Vagina (tissue), 2 donors: ENCODE measurements around the gene GANAB. TPM values are rescaled to one million over a fixed set of nuclear protein-coding genes. Genes with fewer than 3 reads are reported as not detected.
A peak's percentile ranks its signal among the peaks of the same experiment; 100 is the strongest.

Experiments
- DNase-seq, 2 donors: peaks; one replicate each; pipeline ENCODE4 v3.0.0-alpha.2; 2017; ENCODE audit errors: extremely low spot score in 2 of 2
- H3K27ac ChIP-seq: fragments of 200-600 bp; sonication (generic); one replicate; pipeline ENCODE4 v1.5.1; 2019
- H3K27me3 ChIP-seq: fragments of 200-600 bp; sonication (generic); one replicate; pipeline ENCODE4 v1.5.1; 2019
- H3K36me3 ChIP-seq, 2 donors: fragments of 200-600 bp; sonication (generic); one replicate each; pipeline ENCODE4 v1.5.1; 2017 to 2019
- H3K4me1 ChIP-seq: fragments of 200-600 bp; sonication (generic); one replicate; pipeline ENCODE4 v1.5.1; 2019
- H3K4me3 ChIP-seq, 2 donors: fragments of 200-600 bp; sonication (generic); 1 replicate in 1 of 2; 2 replicates in 1 of 2; pipeline ENCODE4 v1.5.1; 2016 to 2019
- H3K9me3 ChIP-seq: fragments of 200-600 bp; sonication (generic); one replicate; pipeline ENCODE4 v1.5.1; 2019
- POLR2A ChIP-seq, 2 donors: fragments of 450-650 bp; IDR thresholded peaks; one replicate each; pipeline ENCODE4 v1.6.1; 2017; ENCODE audit warnings: antibody characterized with exemption in 2 of 2, mild to moderate bottlenecking in 2 of 2, moderate library complexity in 2 of 2
- POLR2AphosphoS5 ChIP-seq, 2 donors: sonication (generic); formaldehyde crosslinking; IDR thresholded peaks; one replicate each; pipeline ENCODE4 v1.9.0; 2017; ENCODE audit warnings: antibody characterized with exemption in 2 of 2, mild to moderate bottlenecking in 2 of 2, low read depth in 1 of 2; ENCODE audit not compliant: insufficient read depth in 1 of 2
- intact Hi-C: fragments of 100-400 bp; cut with DNase I; formaldehyde crosslinking; loops from one replicate; pipeline ENCODE4 v1.15.1; 2023
- total RNA-seq: library from RNA; depleted of rRNA; stranded (reverse); fragments of >200 nt; gene quantifications from one replicate; pipeline ENCODE4 v1.2.3, GENCODE V29; 2016
- TF ChIP-seq, protein P1 (sequence below), 3 experiments: fragments of 450-650 bp in 2 of 3; fragments of 200-600 bp in 1 of 3; sonication (generic) in 1 of 3; IDR thresholded peaks; one replicate each; pipeline ENCODE4 v1.5.1; 2017 to 2019; ENCODE audit warnings: antibody characterized with exemption in 3 of 3, mild to moderate bottlenecking in 2 of 3, moderate library complexity in 2 of 3

Gene GANAB
- total RNA-seq, 1 donor from 2014 or later = 129 TPM

- no peaks in the 10 kb centered on the region for H3K27me3 ChIP-seq
- H3K4me3 ChIP-seq = no peak overlapping the region
- H3K9me3 ChIP-seq = no peaks in the 10 kb centered on the region
- intact Hi-C loops = no loop called here
- no peak for TF ChIP-seq POLR2AphosphoS5 (IDR thresholded peaks at IDR 0.05; ENCODE audit: insufficient read depth in 1 of 2, low read depth in 1 of 2)
- TF ChIP-seq POLR2A (IDR thresholded peaks at IDR 0.05) = no peak
- TF ChIP-seq, protein P1, sequence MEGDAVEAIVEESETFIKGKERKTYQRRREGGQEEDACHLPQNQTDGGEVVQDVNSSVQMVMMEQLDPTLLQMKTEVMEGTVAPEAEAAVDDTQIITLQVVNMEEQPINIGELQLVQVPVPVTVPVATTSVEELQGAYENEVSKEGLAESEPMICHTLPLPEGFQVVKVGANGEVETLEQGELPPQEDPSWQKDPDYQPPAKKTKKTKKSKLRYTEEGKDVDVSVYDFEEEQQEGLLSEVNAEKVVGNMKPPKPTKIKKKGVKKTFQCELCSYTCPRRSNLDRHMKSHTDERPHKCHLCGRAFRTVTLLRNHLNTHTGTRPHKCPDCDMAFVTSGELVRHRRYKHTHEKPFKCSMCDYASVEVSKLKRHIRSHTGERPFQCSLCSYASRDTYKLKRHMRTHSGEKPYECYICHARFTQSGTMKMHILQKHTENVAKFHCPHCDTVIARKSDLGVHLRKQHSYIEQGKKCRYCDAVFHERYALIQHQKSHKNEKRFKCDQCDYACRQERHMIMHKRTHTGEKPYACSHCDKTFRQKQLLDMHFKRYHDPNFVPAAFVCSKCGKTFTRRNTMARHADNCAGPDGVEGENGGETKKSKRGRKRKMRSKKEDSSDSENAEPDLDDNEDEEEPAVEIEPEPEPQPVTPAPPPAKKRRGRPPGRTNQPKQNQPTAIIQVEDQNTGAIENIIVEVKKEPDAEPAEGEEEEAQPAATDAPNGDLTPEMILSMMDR (IDR thresholded peaks at IDR 0.05) = no peak
- peaks cover 0 to 30% of the 10 kb centered on the region in 2 donors for H3K36me3 ChIP-seq
- no peak overlapping the region for H3K27ac ChIP-seq
- DNase-seq = no peak
- peaks cover 10% of the 10 kb centered on the region for H3K4me1 ChIP-seq
These were observed 65.3 kb downstream of the GANAB start for GRCh38 chr11:62580959-62581715.

DNA sequence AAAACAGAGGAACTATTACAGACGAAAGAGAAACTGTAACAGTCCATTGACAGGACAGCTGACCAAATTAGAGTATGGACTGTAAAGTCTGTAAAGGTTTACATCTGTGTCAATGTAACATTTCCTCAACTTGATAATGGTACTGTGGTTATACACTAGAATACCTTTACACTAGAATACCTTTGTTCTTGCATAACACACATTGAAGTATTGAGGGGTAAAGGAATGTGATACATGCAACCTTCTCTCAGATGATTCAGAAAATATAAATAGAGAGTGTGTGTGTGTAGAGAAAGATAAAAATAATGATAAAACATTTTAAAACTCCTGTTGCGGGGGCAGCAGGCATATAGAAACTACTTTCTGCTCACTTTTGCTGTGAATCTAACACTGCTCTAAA, 67.2 kb downstream of the GANAB start:
- intact Hi-C loops = no loop called here
- peaks cover 29% of the 10 kb centered on the region for H3K4me1 ChIP-seq
- H3K27ac ChIP-seq = no peak overlapping the region
- no peaks in the 10 kb centered on the region for H3K9me3 ChIP-seq
- no peak for DNase-seq
- peaks cover 0 to 23% of the 10 kb centered on the region in 2 donors for H3K36me3 ChIP-seq
- no peaks in the 10 kb centered on the region for H3K27me3 ChIP-seq
- TF ChIP-seq, protein P1 (IDR thresholded peaks at IDR 0.05) = no peak
- TF ChIP-seq POLR2AphosphoS5 (IDR thresholded peaks at IDR 0.05; ENCODE audit: insufficient read depth in 1 of 2, low read depth in 1 of 2) (no peak), POLR2A (IDR thresholded peaks at IDR 0.05) (no peak)
- no peak overlapping the region for H3K4me3 ChIP-seq

DNA sequence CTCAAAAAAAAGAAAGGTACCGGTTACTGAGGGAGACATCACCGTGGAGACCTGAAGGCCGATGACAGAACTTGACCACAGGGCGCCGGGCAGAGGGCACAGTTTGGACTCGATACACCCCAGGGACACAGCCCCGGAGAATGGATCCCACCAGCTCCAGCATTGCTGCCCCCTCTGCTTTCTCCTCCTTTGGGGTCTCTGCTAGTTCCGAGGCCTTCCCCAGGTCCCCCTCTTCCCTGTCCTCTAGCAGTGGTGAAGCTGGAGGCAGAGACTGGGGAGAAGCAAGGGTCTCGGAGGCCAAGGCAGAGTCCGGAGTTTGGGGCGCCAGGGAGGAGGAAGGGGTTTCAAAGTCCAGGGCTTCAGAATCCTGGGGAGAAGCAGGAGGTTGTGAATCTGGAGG, 67.9 kb downstream of the GANAB start:
- H3K27me3 ChIP-seq = no peaks in the 10 kb centered on the region
- no peaks in the 10 kb centered on the region for H3K9me3 ChIP-seq
- peaks cover 29% of the 10 kb centered on the region for H3K4me1 ChIP-seq
- no peak for DNase-seq
- peaks cover 0 to 23% of the 10 kb centered on the region in 2 donors for H3K36me3 ChIP-seq
- TF ChIP-seq POLR2A (IDR thresholded peaks at IDR 0.05) = no peak
- TF ChIP-seq, protein P1 (IDR thresholded peaks at IDR 0.05) = no peak
- TF ChIP-seq POLR2AphosphoS5 (IDR thresholded peaks at IDR 0.05; ENCODE audit: insufficient read depth in 1 of 2, low read depth in 1 of 2) = no peak
- H3K4me3 ChIP-seq = no peak overlapping the region
- H3K27ac ChIP-seq = no peak overlapping the region
- intact Hi-C loops = no loop called here

DNA sequence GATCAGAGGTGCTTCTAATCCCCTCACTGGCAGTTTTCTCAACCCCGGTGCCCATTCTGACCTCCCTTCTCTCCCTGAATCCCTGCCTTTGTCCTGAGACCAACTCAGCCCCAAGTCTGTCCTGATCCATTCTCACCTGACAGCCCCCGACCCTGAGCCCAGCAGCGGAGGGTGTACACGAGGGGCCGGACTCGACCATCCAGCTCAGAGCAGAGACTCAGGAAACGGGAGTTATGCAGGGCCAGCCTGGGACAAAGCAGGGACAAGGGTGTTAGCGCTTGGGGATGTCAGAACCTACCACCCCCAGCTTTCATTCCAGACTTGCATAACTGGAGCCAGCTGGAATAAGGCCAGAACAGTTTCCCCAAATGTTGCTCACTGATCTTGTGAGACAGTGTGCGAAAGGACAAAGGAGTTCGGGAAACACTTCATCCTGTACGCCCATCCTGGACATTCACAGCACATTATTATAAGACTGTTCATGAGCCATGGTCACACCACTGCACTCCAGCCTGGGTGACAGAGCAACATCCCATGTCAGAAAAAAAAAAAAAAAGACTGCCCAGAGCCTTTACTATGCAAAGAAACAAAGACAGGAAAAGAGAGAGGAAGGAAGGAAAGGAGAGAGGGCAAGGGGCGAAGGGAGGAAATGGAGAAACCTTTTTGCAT, 69.2 kb downstream of the GANAB start:
- H3K36me3 ChIP-seq = peaks cover 0 to 23% of the 10 kb centered on the region in 2 donors
- no peak overlapping the region for H3K4me3 ChIP-seq

More for the DNA sequence above, 69.2 kb downstream of the GANAB start:
- Histone ChIP-seq H3K27ac (peak overlapping the region; percentile 100), H3K9me3 (no peaks in the 10 kb centered on the region), H3K27me3 (no peaks in the 10 kb centered on the region), H3K4me1 (peaks cover 37% of the 10 kb centered on the region)
- intact Hi-C loops = no loop called here
- DNase-seq = no peak
- TF ChIP-seq POLR2A (IDR thresholded peaks at IDR 0.05) = no peak
- TF ChIP-seq, protein P1 (IDR thresholded peaks at IDR 0.05) = no peak
- TF ChIP-seq POLR2AphosphoS5 (IDR thresholded peaks at IDR 0.05; ENCODE audit: insufficient read depth in 1 of 2, low read depth in 1 of 2) = peak in 1 of 2 donors; percentile 71
